Esophagus squamous epithelium (tissue), 5 donors: Measurements from ENCODE around the gene CEACAM8. TPM values are rescaled to one million over a fixed set of nuclear protein-coding genes. Genes with fewer than 3 reads are reported as not detected.

Experiments
- DNase-seq: peaks from one replicate; lab custom pipeline; 2025; lab: John Stamatoyannopoulos, UW
- H3K27ac ChIP-seq, 4 donors: fragments of 200-600 bp; sonication (generic); one replicate each; pipeline ENCODE4 v1.5.1; 2016 to 2019; ENCODE audit warnings: mild to moderate bottlenecking in 1 of 4
- H3K27me3 ChIP-seq, 4 donors: fragments of 200-600 bp; sonication (generic); 1 replicate in 3 of 4; 2 replicates in 1 of 4; pipeline versions ENCODE4 v1.5.1 to v1.6.0; 2017 to 2021; ENCODE audit warnings: antibody characterized with exemption in 1 of 4
- H3K36me3 ChIP-seq, 3 donors: fragments of 200-600 bp; sonication (generic); one replicate each; pipeline ENCODE4 v1.5.1; 2016 to 2019
- H3K4me1 ChIP-seq, 3 donors: fragments of 200-600 bp; sonication (generic); one replicate each; pipeline ENCODE4 v1.5.1; 2017 to 2019
- H3K4me3 ChIP-seq, 4 donors: fragments of 200-600 bp; sonication (generic); 1 replicate in 3 of 4; 2 replicates in 1 of 4; pipeline ENCODE4 v1.5.1; 2016 to 2019; ENCODE audit warnings: mild to moderate bottlenecking in 2 of 4, moderate library complexity in 1 of 4
- H3K9me3 ChIP-seq, 3 donors: fragments of 200-600 bp; sonication (generic); one replicate each; pipeline ENCODE4 v1.5.1; 2016 to 2019
- CTCF ChIP-seq, 6 experiments: fragments of 450-650 bp in 4 of 6; fragments of 200-600 bp in 2 of 6; sonication (generic) in 2 of 6; IDR thresholded peaks; one replicate each; pipeline ENCODE4 v1.5.1; 2016 to 2019; ENCODE audit warnings: antibody characterized with exemption in 6 of 6, mild to moderate bottlenecking in 4 of 6, moderate library complexity in 4 of 6
- POLR2A ChIP-seq, 4 donors: fragments of 450-650 bp; IDR thresholded peaks; one replicate each; pipeline ENCODE4 v1.6.1; 2017; ENCODE audit warnings: antibody characterized with exemption in 4 of 4, mild to moderate bottlenecking in 4 of 4, moderate library complexity in 3 of 4
- WGBS, 2 donors: methylation state at CpG; one replicate each; pipeline ENCODE4 v1.1.5; 2018; 5-methylcytosine and 5-hydroxymethylcytosine counted together
- intact Hi-C: fragments of 100-400 bp; cut with DNase I; formaldehyde crosslinking; loops from one replicate; pipeline ENCODE4 v1.15.0; 2022
- total RNA-seq, 4 donors: library from RNA; depleted of rRNA; stranded (reverse); fragments of >200 nt; gene quantifications; one replicate each; pipeline ENCODE4 v1.1.0, GENCODE V29; 2016
- donor health status: DM: yes; HTN: yes; CAD: no.

The CEACAM8 gene
- total RNA-seq, 4 donors from 2014 or later, result not detected

- no peak for DNase-seq
- Histone ChIP-seq H3K4me1 (peaks cover 0 to 4% (median 0%) of the 10 kb centered on the region in 3 donors), H3K9me3 (no peaks in the 10 kb centered on the region), H3K36me3 (no peaks in the 10 kb centered on the region), H3K4me3 (no peak overlapping the region), H3K27ac (no peak overlapping the region), H3K27me3 (peaks cover 0 to 24% (median 0%) of the 10 kb centered on the region in 4 donors)
- TF ChIP-seq POLR2A (IDR thresholded peaks at IDR 0.05), result no peak
- TF ChIP-seq CTCF (IDR thresholded peaks at IDR 0.05), result peak; percentile 35 to 82 (median 70)
- intact Hi-C loops, result no loop called here
- WGBS, 2 donors, result 8 to 26% methylated on average over 7 to 9 of the region's 14 CpGs
These were observed 12.1 kb upstream of the CEACAM8 start for GRCh38 chr19:42606660-42607351.

- Histone ChIP-seq H3K36me3 (no peaks in the 10 kb centered on the region), H3K4me3 (no peak overlapping the region), H3K27ac (no peak overlapping the region), H3K9me3 (no peaks in the 10 kb centered on the region), H3K27me3 (peaks cover 0 to 44% (median 0%) of the 10 kb centered on the region in 4 donors), H3K4me1 (peaks cover 0 to 3% (median 0%) of the 10 kb centered on the region in 3 donors)
- 30 to 40% methylated on average over 3 to 5 of the region's 5 CpGs for WGBS, 2 donors
- TF ChIP-seq CTCF (IDR thresholded peaks at IDR 0.05), result no peak
- no peak for TF ChIP-seq POLR2A (IDR thresholded peaks at IDR 0.05)
- intact Hi-C loops, result no loop called here
- no peak for DNase-seq
These were observed 7.2 kb upstream of the CEACAM8 start for GRCh38 chr19:42601811-42602443.

DNA sequence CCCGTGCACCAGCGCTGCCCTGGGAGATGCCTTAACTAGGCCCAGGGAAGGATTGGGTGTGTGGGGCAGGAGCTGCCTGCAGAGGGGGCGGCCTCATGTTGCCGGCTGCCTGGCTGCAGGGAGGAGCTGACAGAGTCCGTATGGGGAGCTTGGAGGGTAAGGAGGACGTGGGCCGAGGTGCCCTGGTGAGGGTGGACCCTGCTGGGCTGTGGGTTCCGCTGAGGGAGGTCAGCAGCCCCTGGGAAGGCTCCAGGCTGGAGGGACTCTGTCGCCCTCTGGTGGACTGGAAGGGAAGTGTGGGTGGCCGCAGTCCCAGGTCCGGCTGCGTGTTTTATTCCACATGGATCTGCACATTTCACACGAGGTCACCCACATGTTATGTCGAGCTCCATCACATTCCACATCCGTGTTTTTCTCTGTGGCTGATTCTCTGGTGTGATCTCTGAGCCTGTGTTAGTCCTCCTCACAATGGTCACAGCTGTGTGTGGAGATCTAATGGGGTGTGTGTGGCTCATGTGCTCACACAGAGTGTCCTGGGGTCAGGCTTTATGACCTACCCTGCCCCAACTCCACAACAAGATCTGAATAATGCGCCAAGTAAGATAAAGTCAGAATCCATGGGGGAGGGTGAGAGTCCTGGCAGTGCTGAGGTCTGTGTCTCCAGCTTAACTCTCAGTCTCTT, 1.8 kb upstream of the CEACAM8 start:
- WGBS, 2 donors, result 15 to 28% methylated on average over 9 to 15 of the region's 16 CpGs
- TF ChIP-seq POLR2A (IDR thresholded peaks at IDR 0.05) (no peak), CTCF (IDR thresholded peaks at IDR 0.05) (peak; percentile 73 to 90 (median 80))
- H3K4me3 ChIP-seq, result no peak overlapping the region
- H3K27me3 ChIP-seq, result peaks cover 0 to 34% (median 0%) of the 10 kb centered on the region in 4 donors
- H3K9me3 ChIP-seq, result no peaks in the 10 kb centered on the region
- no peaks in the 10 kb centered on the region for H3K4me1 ChIP-seq
- intact Hi-C loops, result loop anchor here (10.0 kb wide), 1 partner anchor 142 kb away; no protein-coding TSS in a partner anchor
- no peak for DNase-seq
- no peak overlapping the region for H3K27ac ChIP-seq
- H3K36me3 ChIP-seq, result no peaks in the 10 kb centered on the region

GRCh38 chr19:42595550-42596172, 937 bp upstream of the CEACAM8 start:
- Histone ChIP-seq H3K9me3 (no peaks in the 10 kb centered on the region), H3K4me1 (no peaks in the 10 kb centered on the region), H3K27ac (no peak overlapping the region), H3K36me3 (no peaks in the 10 kb centered on the region), H3K4me3 (no peak overlapping the region), H3K27me3 (peaks cover 0 to 31% (median 0%) of the 10 kb centered on the region in 4 donors)
- intact Hi-C loops, result loop anchor here (10.0 kb wide), 1 partner anchor 141 kb away; no protein-coding TSS in a partner anchor
- DNase-seq, result no peak
- WGBS, 2 donors, result 79% methylated on average over 4 of the region's 11 CpGs; no CpG with 5 or more reads in 1 of the 2 donors
- TF ChIP-seq CTCF (IDR thresholded peaks at IDR 0.05) (no peak), POLR2A (IDR thresholded peaks at IDR 0.05) (no peak)
